HepG2 (cell line): Measurements from ENCODE around the gene ARHGEF9. TPM values are rescaled to one million over a fixed set of nuclear protein-coding genes. Genes with fewer than 3 reads are reported as not detected.

Experiments used
- ATAC-seq: fragments of 200-7000 bp; cut with Tn5 transposase; 3 replicates; pipeline ENCODE4 v1.9.1; 2020; ENCODE audit warnings: mild to moderate bottlenecking, moderate library complexity
- BruUV-seq: library from RNA; stranded (reverse); fragments of 400-500 nt; replicated peaks from 2 replicates; lab custom pipeline; 2021; lab: Mats Ljungman, UMichigan
- CTCF ChIA-PET: fragments of 300-600 bp; formaldehyde crosslinking; extraction: SDS; loops from one replicate; lab custom pipeline; 2021; ENCODE audit warnings: low total read pairs, inconsistent platforms, low intra/inter-chr PET ratio; lab: Yijun Ruan, JAX
- POLR2A ChIA-PET: fragments of 350-600 bp; sonication (Branson Sonifier 250); formaldehyde crosslinking; loops from one replicate; lab custom pipeline; 2020; ENCODE audit warnings: antibody characterized with exemption, inconsistent platforms; lab: Yijun Ruan, JAX
- DNase-seq: peaks from one replicate; pipeline ENCODE4 v3.0.0-alpha.2; 2015; ENCODE audit warnings: low spot score
- FAIRE-seq: peaks from 3 replicates; lab custom pipeline; 2011; peaks lifted over from hg19 to GRCh38; lab: Jason Lieb, UNC
- H2AFZ ChIP-seq: one replicate; pipeline ENCODE4 v1.6.1; 2011; ENCODE audit warnings: low read length, inconsistent platforms
- H3K27ac ChIP-seq: fragments of 300-600 bp; 3 replicates; pipeline ENCODE4 v1.8.0; 2011; ENCODE audit warnings: mixed run types, mild to moderate bottlenecking, mixed read lengths, low read length, inconsistent platforms; ENCODE audit not compliant: insufficient read depth; ENCODE audit errors: extremely low read length
- H3K27me3 ChIP-seq, 2 experiments: fragments of 200-600 bp in 1 of 2; 2 replicates in 1 of 2; 3 replicates in 1 of 2; pipeline versions ENCODE4 v1.6.0 to v1.8.0; 2011; ENCODE audit warnings: low read length in 2 of 2, mild to moderate bottlenecking in 2 of 2, moderate library complexity in 2 of 2, inconsistent platforms in 1 of 2; ENCODE audit not compliant: insufficient read depth in 2 of 2, control insufficient read depth in 1 of 2
- H3K36me3 ChIP-seq, 2 experiments: fragments of 200-600 bp in 1 of 2; replicated peaks in 1 of 2; 2 replicates in 1 of 2; 3 replicates in 1 of 2; pipeline versions ENCODE4 v1.5.1 to v1.8.0; 2011; ENCODE audit warnings: low read length in 2 of 2, inconsistent platforms in 1 of 2; ENCODE audit not compliant: insufficient read depth in 2 of 2, control insufficient read depth in 1 of 2
- H3K4me1 ChIP-seq: 2 replicates; pipeline ENCODE4 v1.5.1; 2012; ENCODE audit warnings: low read length, inconsistent platforms; ENCODE audit not compliant: insufficient read depth
- H3K4me2 ChIP-seq: 2 replicates; pipeline ENCODE4 v1.6.0; 2011; ENCODE audit warnings: low read depth, low read length, inconsistent platforms
- H3K4me3 ChIP-seq, 3 experiments: fragments of 200-600 bp in 1 of 3; sonication (generic), shearing (Covaris generic) in 1 of 3; replicated peaks in 1 of 3; 2 replicates each; pipeline ENCODE4 v1.5.1; 2011 to 2016; ENCODE audit warnings: low read length in 3 of 3, inconsistent platforms in 2 of 3, low read depth in 2 of 3, mild to moderate bottlenecking in 2 of 3, control low read depth in 1 of 3, mixed read lengths in 1 of 3; ENCODE audit not compliant: insufficient read depth in 1 of 3
- H3K79me2 ChIP-seq: one replicate; pipeline ENCODE4 v1.6.1; 2011; ENCODE audit warnings: low read length, inconsistent platforms; ENCODE audit not compliant: insufficient read depth
- H3K9ac ChIP-seq: 2 replicates; pipeline ENCODE4 v1.6.0; 2011; ENCODE audit warnings: mild to moderate bottlenecking, low read depth, low read length, inconsistent platforms; ENCODE audit not compliant: insufficient read depth
- H3K9me3 ChIP-seq: 2 replicates; pipeline ENCODE4 v1.5.1; 2012; ENCODE audit warnings: mild to moderate bottlenecking, low read length
- H4K20me1 ChIP-seq: 2 replicates; pipeline ENCODE4 v1.6.0; 2011; ENCODE audit warnings: inconsistent platforms, mild to moderate bottlenecking, low read length, moderate library complexity; ENCODE audit not compliant: insufficient read depth
- DNMT3B ChIP-seq: conservative IDR thresholded peaks from 2 replicates; pipeline ENCODE4 v1.6.1; 2016; ENCODE audit warnings: missing biosample characterization, control low read depth
- HMGA1 ChIP-seq: sonication (generic); formaldehyde crosslinking; conservative IDR thresholded peaks from 2 replicates; pipeline ENCODE4 v1.4.0; 2020; ENCODE audit warnings: missing genetic modification reagents
- POLR2G ChIP-seq: fragments of 200-400 bp; formaldehyde crosslinking; IDR thresholded peaks from 2 replicates; pipeline ENCODE4 v1.6.1; 2018; ENCODE audit warnings: mild to moderate bottlenecking, low read depth, low read length, moderate library complexity
- PRDM4 ChIP-seq: sonication (generic); formaldehyde crosslinking; IDR thresholded peaks from 2 replicates; pipeline ENCODE4 v1.9.0; 2021; ENCODE audit warnings: missing genetic modification reagents, borderline replicate concordance
- ZNF317 ChIP-seq: sonication (generic); formaldehyde crosslinking; IDR thresholded peaks from 2 replicates; pipeline ENCODE4 v1.5.0; 2020; ENCODE audit warnings: mild to moderate bottlenecking, missing genetic modification reagents
- WGBS: methylation state at CpG from one replicate; pipeline ENCODE4 v1.1.6; 2017; ENCODE audit warnings: low lambda C conversion rate; 5-methylcytosine and 5-hydroxymethylcytosine counted together
- in situ Hi-C: cut with HindIII; loops from 2 replicates; pipeline ENCODE4 v1.10.0; 2017; ENCODE audit warnings: low pct_unique_long_range_greater_than_20kb; ENCODE audit not compliant: extremely low pct_ligation_motif_present
- intact Hi-C: fragments of 100-400 bp; cut with micrococcal nuclease; formaldehyde crosslinking; loops from one replicate; pipeline ENCODE4 v1.10.0; 2022; ENCODE audit not compliant: unreplicated experiment
- polyA plus RNA-seq, 8 experiments: library from polyadenylated mRNA; depleted of rRNA in 3 of 8; stranded (reverse) in 7 of 8; unstranded in 1 of 8; fragments of >200 nt; fragmentation: Illumina TruSeq in 4 of 8; extraction: Trizol in 4 of 8; gene quantifications; 2 replicates each; pipeline versions ENCODE4 v1.2.1 to v1.2.3, GENCODE V29; 2011 to 2016; ENCODE audit warnings: low read depth in 4 of 8, missing spikeins in 1 of 8, mixed read lengths in 1 of 8; ENCODE audit not compliant: insufficient read depth in 1 of 8
- total RNA-seq, 5 experiments: library from RNA; depleted of rRNA; stranded (reverse); fragments of >200 nt; fragmentation: Illumina TruSeq; extraction: Trizol; gene quantifications; 2 replicates each; pipeline ENCODE4 v1.2.3, GENCODE V29; 2016; ENCODE audit warnings: low read depth in 1 of 5

ARHGEF9 gene
- total and polyA plus RNA-seq, 2 of the 13 experiments (the other 11 are each of a cell fraction or from before 2014, with no cell fraction given), result 0.91 to 1.8 TPM

GRCh38 chrX:63747331-63747730, 37.7 kb downstream of the ARHGEF9 start (continued):
- no peak for TF ChIP-seq PRDM4

- no peak for FAIRE-seq
- CTCF ChIA-PET, result no interaction called here
- intact Hi-C loops, result no loop called here
- no peak for TF ChIP-seq POLR2G
- TF ChIP-seq ZNF317 (CRISPR knock-in tag), result no peak
- TF ChIP-seq DNMT3B (CRISPR knock-in tag), result no peak
- no peak for TF ChIP-seq HMGA1 (CRISPR knock-in tag)
- TF ChIP-seq, all 625 proteins: peak for 0
- no peak for ATAC-seq
- Histone ChIP-seq H3K27ac (no peak overlapping the region), H3K4me2 (no peak overlapping the region), H3K4me3 (no peak overlapping the region), H3K9ac (no peak overlapping the region), H3K9me3 (no peaks in the 10 kb centered on the region), H4K20me1 (no peaks in the 10 kb centered on the region), H2AFZ (no peak overlapping the region), H3K4me1 (no peaks in the 10 kb centered on the region), H3K27me3 (no peaks in the 10 kb centered on the region), H3K79me2 (no peaks in the 10 kb centered on the region), H3K36me3 (no peaks in the 10 kb centered on the region)
- in situ Hi-C loops, result no loop called here
- no peak for DNase-seq
- POLR2A ChIA-PET, result no interaction called here
- WGBS, result 60% methylated on average over 3 of the region's 3 CpGs
- no TSS peak for BruUV-seq
These were observed 38.3 kb downstream of the ARHGEF9 start for GRCh38 chrX:63746715-63747114.
